Neural crest cell (in vitro differentiated cells): ENCODE measurements around the gene FNDC3A. TPM values are rescaled to one million over a fixed set of nuclear protein-coding genes. Genes with fewer than 3 reads are reported as not detected.
"Not testable (repeated sequence)": the region's sequence is repeated elsewhere in the genome, so short reads cannot be mapped to it uniquely, and the experiment has no call there.

Experiments
- DNase-seq: peaks from one replicate; pipeline ENCODE4 v3.0.0; 2021; ENCODE audit warnings: low read depth, mixed read lengths, low spot score
- H3K27ac Mint-ChIP-seq: one replicate; pipeline ENCODE4 v1.8.0; 2021; ENCODE audit warnings: mild to moderate bottlenecking, mixed read lengths; ENCODE audit not compliant: unreplicated experiment
- H3K27me3 Mint-ChIP-seq: 2 replicates; pipeline ENCODE4 v1.8.0; 2021; ENCODE audit warnings: low read depth, mild to moderate bottlenecking, mixed read lengths
- H3K36me3 Mint-ChIP-seq: 2 replicates; pipeline ENCODE4 v1.8.0; 2021; ENCODE audit warnings: low read depth, mild to moderate bottlenecking, mixed read lengths
- H3K4me1 Mint-ChIP-seq: 2 replicates; pipeline ENCODE4 v1.8.0; 2021; ENCODE audit warnings: mixed read lengths
- H3K4me3 Mint-ChIP-seq: one replicate; pipeline ENCODE4 v1.8.0; 2021; ENCODE audit warnings: mild to moderate bottlenecking, mixed read lengths
- H3K9me3 Mint-ChIP-seq: 2 replicates; pipeline ENCODE4 v1.8.0; 2021; ENCODE audit warnings: mixed read lengths
- CTCF ChIP-seq: fragments of 200-600 bp; sonication (generic); conservative IDR thresholded peaks from 2 replicates; pipeline ENCODE4 v1.5.0; 2021; ENCODE audit warnings: antibody characterized with exemption, mild to moderate bottlenecking
- total RNA-seq: library from RNA; stranded (reverse); gene quantifications from 2 replicates; pipeline ENCODE4 v1.2.1, GENCODE V29; 2021

FNDC3A gene
- total RNA-seq, 1 donor from 2014 or later = 57.1 TPM

GRCh38 chr13:49125964-49126524 is 150.3 kb downstream of the FNDC3A start:
- no peak for DNase-seq
- no peaks in the 10 kb centered on the region for H3K27me3 Mint-ChIP-seq
- peaks cover 21% of the 10 kb centered on the region for H3K36me3 Mint-ChIP-seq
- H3K4me1 Mint-ChIP-seq = no peaks in the 10 kb centered on the region
- peaks cover 8% of the 10 kb centered on the region for H3K9me3 Mint-ChIP-seq
- no peak overlapping the region for H3K27ac Mint-ChIP-seq
- TF ChIP-seq CTCF = no peak
- no peak overlapping the region for H3K4me3 Mint-ChIP-seq

- Mint-ChIP-seq H3K9me3 (no peaks in the 10 kb centered on the region), H3K27me3 (no peaks in the 10 kb centered on the region), H3K27ac (no peak overlapping the region), H3K4me1 (no peaks in the 10 kb centered on the region), H3K36me3 (peaks cover 34% of the 10 kb centered on the region), H3K4me3 (no peak overlapping the region)
- no peak for DNase-seq
- TF ChIP-seq CTCF = no peak
Measured at GRCh38 chr13:49132479-49133002, 156.8 kb downstream of the FNDC3A start.

- peaks cover 35% of the 10 kb centered on the region for H3K36me3 Mint-ChIP-seq
- no peak overlapping the region for H3K27ac Mint-ChIP-seq
- no peak for DNase-seq
- no peaks in the 10 kb centered on the region for H3K9me3 Mint-ChIP-seq
- no peaks in the 10 kb centered on the region for H3K27me3 Mint-ChIP-seq
- no peaks in the 10 kb centered on the region for H3K4me1 Mint-ChIP-seq
- TF ChIP-seq CTCF = no peak
- H3K4me3 Mint-ChIP-seq = no peak overlapping the region
Measured at GRCh38 chr13:49134305-49134704, 158.6 kb downstream of the FNDC3A start.

- not testable (repeated sequence) for H3K4me3 Mint-ChIP-seq, H3K9me3 Mint-ChIP-seq, H3K27me3 Mint-ChIP-seq, DNase-seq, H3K27ac Mint-ChIP-seq
- peaks cover 11% of the 10 kb centered on the region for H3K4me1 Mint-ChIP-seq
- H3K36me3 Mint-ChIP-seq = peaks cover 26% of the 10 kb centered on the region
Measured at GRCh38 chr13:49137138-49137643, 161.5 kb downstream of the FNDC3A start.

- no peak for TF ChIP-seq CTCF
- no peak for DNase-seq
- peaks cover 11% of the 10 kb centered on the region for H3K4me1 Mint-ChIP-seq
- H3K27ac Mint-ChIP-seq = peak overlapping the region; percentile 32
- H3K4me3 Mint-ChIP-seq = no peak overlapping the region
- H3K36me3 Mint-ChIP-seq = peaks cover 16% of the 10 kb centered on the region
- no peaks in the 10 kb centered on the region for H3K27me3 Mint-ChIP-seq
- H3K9me3 Mint-ChIP-seq = no peaks in the 10 kb centered on the region
Measured at GRCh38 chr13:49140910-49141611, 165.3 kb downstream of the FNDC3A start.

- Mint-ChIP-seq H3K36me3 (peaks cover 59% of the 10 kb centered on the region), H3K27ac (no peak overlapping the region), H3K27me3 (no peaks in the 10 kb centered on the region), H3K4me1 (no peaks in the 10 kb centered on the region), H3K4me3 (no peak overlapping the region), H3K9me3 (peaks cover 32% of the 10 kb centered on the region)
- DNase-seq = no peak
- no peak for TF ChIP-seq CTCF
Measured at GRCh38 chr13:49146950-49147355, 171.2 kb downstream of the FNDC3A start.
